Stimulated activated CD8-positive, alpha-beta memory T cell treated with anti-CD3 and anti-CD28 coated beads, Interleukin-4, amount 100 ng/mL, for 1 hour (primary cell): ENCODE data around the gene EDIL3.
"Not testable (repeated sequence)": the region's sequence is repeated elsewhere in the genome, so short reads cannot be mapped to it uniquely, and the experiment has no call there.

Experiments
- DNase-seq, 2 donors: peaks; one replicate each; pipeline ENCODE4 v3.0.0-alpha.2; 2020; ENCODE audit warnings: low read depth in 2 of 2, low spot score in 1 of 2

Gene EDIL3

GRCh38 chr5:84303315-84303714, 81.4 kb downstream of the EDIL3 start:
- no peak for DNase-seq

DNA sequence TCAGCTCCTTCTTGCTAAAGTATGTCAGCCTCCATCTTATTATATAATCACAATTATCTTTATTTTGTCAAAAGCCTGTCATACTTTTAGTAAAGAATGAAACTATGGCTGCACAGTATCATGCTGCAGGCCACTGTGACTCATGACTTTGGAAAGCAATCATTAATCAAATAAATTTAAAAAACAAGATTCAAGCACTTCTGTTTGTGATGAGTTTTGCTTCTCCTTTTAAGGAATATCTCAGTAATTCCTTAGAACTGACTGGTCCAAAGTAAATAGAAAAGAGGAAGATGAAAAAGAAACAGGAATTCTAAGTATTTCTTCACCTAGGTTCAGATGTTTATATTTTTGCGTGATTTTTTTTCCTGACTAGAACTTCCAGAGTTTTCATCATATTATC, 83.1 kb downstream of the EDIL3 start:
- DNase-seq, result no peak

- no peak for DNase-seq
Observed at GRCh38 chr5:84299959-84300358, 84.7 kb downstream of the EDIL3 start.

DNA sequence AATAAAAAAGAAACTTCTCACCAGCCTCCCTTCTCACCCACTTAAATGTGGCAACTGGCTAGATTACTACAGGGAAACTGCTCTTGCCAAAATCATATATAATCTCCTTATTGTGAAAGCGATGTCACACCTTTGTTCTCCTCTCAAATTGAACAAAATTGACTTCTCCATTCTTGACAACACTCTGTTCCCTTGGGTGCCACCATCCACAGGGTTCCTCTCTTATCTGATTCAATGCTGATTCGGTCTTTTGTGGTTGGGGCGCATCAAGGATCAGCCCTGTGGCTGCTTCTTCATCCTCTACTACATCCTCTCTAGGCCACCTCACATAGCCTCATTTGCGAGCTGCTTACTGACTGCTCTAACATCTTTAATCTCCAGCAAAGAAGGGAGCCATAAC, 86.1 kb downstream of the EDIL3 start:
- no peak for DNase-seq

GRCh38 chr5:84297641-84298040, 87.0 kb downstream of the EDIL3 start:
- DNase-seq, result not testable (repeated sequence)

DNA sequence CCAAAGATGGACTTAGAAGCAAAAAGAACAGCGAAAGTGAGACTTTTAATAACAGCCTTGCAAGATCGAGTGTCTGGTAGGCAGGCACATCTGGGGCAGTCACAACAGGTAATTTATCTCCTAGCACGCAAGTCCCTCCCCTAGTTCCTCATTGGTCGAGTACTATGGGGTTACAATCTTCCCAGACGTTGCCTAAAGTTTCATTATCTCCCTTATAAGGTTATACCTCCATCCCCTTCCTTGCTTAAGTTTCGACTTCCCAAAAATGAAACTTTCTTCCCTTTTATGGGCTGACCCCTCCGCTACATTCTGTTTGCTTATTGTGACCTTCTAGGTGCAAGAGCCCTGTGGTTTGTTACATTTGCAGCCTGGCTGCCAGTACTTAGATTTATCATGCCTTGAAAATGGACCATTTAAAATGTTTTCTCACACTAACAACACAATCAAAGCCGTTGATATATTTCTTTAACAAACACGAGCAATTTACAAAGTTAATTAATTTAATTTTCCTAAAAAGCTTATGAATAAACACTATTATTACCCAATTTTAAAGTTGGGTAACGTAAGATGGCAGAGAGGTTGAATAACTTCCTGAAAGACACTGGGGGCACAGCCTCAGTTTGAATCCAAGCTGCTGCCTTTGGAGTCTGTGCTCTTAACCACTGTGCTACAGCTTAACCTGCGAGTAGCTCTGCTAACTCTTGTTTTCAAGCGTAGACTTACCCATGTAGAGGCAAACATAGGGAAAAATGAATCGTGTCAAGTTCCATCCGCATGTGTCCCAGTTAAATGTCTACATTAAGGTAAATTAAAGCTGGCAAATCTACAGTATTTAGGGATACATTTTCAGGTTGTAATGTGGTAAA, 91.7 kb downstream of the EDIL3 start:
- no peak for DNase-seq

DNA sequence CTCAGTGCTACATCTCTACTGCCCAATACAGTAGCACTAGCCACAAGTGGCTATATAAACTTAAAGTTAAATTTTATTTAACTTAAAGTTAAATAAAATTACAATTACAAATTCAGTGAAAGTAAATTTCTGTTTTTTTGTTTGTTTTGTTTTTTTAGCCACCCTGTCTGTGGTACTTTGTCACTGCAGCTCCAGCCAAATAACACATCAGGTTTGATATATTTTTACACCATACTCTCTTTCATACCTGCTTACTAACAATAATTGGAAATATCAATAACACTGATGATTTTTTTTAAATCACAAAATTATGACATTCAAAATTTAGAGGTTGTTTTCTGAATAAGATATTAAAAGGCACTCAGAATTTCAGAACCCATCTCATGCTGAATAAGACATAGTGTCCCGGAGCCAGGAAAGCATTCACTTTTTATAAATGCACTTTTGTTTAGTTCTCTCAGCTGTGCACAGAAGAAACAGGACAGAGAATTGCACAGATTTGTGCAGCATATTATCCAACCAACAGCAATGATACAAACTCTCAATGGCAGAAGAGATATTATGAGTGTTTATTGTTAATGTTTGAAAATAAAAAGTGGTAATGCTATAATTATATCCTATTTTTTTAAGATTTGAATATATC, 92.6 kb downstream of the EDIL3 start:
- no peak for DNase-seq

- no peak for DNase-seq
Observed at GRCh38 chr5:84290673-84291072, 94.0 kb downstream of the EDIL3 start.

GRCh38 chr5:84290161-84290560, 94.5 kb downstream of the EDIL3 start:
- DNase-seq, result no peak

DNA sequence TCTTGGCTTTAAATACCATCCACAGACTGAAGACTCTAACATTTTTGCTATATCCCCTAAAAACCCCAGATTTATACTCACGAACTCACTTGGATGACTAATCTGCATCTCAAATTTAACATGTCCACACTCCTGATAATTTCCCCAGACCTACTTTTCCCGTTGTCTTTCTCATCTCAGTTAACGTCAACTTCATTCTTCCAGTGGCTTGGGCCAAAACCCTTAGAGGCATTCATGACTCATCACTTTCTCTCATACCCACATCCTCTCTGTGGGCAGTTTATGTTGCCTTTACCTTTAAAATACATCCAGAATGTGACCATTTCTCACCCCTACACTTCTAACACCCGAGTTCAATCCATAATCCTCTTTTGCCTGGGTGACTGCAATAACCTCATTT, 96.7 kb downstream of the EDIL3 start:
- no peak for DNase-seq

DNA sequence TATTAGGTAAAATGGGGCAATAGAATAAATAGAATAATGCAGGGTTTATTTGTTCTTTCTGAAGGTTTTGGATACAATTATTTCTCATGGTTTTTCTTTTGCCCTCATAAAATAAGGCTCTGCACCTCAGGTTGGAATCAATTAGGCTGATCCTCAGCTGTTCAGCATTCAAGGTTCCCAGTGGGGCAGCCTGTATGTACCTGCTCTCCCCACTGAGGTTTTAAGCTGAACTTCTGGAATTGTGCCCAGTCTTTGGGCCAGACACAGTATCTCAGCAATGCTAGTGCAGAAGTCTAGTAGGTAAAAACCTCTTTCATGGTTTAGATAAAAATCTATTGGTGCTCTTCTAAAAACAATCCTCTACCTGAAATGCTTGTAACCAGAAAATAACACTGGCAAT, 98.0 kb downstream of the EDIL3 start:
- no peak for DNase-seq

- no peak for DNase-seq
Observed at GRCh38 chr5:84285641-84286637, 98.7 kb downstream of the EDIL3 start.

GRCh38 chr5:84281383-84281782, 103.3 kb downstream of the EDIL3 start:
- no peak for DNase-seq

GRCh38 chr5:84279234-84279633, 105.4 kb downstream of the EDIL3 start:
- no peak for DNase-seq

- no peak for DNase-seq
Observed at GRCh38 chr5:84275609-84276008, 109.1 kb downstream of the EDIL3 start.

DNA sequence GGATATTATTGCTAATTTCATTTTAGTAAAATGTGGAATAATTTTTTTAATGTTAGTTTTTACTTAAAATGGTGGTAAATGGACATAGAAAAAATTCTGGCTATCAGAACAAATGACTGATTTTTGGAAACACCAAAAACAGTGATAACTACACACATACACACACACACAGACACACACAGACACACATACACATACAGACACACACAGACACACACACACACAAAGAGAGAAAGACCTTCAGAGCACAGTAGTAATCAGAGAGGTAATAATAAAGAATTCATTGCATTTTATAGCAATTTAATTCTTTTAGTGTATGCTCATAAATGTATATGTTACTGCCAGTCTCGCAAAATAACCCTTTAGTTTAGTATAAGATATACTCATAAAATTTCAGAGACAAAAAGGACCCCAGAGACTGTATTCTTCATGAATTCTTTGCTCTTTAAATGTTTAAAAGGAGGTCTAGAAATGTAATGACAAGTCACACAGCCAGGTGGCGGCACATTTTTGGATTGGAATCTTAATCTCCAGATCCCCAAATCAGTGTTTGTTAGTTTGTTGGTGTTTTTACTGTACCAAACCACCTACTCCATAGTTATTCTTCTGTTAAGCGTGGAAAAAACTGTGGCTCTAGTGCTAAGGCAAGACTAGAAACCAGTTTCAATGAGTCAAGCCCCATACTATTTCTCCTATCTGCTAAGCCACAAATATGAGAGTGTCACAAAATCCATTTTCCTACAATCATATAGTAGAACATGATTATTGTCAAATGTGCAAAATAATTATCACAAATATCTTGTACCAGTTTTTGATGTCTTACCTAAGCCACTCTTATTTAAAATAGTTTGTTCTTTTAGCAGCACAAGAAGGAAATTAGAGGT, 109.9 kb downstream of the EDIL3 start:
- no peak for DNase-seq

DNA sequence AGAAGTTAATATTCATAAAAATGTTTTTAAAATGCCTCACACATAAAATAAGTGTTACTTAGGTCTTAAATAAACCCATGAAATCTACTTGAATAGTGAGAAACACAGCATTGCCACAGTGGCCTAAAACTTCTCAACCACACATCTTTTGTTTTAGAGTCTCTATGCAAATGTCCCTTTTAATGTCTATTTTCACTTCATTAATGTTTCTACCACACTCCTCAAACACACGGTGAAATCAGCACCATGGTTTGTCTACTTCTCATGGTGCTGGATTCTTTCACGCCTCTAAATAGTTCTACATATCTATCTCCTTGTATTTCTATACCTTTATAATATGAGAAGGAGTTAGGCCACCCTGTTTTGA, 111.2 kb downstream of the EDIL3 start:
- no peak for DNase-seq

GRCh38 chr5:84272771-84273516, 111.7 kb downstream of the EDIL3 start:
- DNase-seq, result no peak

DNA sequence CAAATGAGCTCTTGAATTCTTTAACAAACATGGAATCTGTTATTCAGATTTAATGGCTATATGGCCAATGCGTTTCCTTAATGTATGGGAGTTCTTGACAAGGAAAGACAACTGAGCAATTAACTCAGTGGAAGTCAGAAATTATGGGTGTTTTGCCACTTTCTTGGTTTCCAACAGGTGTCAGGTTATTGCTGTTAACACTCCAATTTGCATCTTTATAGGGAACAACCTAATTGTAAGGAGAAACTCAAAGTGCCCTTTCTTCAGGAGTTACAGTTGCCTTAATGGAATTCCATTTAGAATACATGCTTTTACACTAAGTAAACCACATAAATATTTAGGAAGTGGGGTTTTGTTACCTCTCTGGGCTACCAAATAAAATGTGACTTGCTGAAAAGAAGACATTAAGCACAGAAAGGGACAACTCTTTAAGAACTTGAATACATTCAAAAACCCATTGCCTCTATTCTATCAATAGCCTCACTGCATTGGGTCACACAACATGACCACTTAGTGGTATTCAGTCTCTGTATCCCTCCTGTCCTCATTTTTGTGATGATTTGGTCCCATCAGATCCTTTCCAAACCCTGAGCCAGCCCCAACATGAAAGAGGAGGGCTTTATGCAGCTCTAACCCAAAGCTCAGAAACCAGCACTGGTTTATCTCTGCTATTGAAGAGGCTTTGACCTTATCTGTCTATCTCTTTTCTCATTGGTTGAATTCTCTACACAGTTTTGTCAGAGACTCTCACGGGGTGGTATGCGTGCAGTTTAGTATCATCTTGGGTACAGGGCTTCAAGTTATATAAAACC, 118.7 kb downstream of the EDIL3 start:
- DNase-seq, result no peak
